Inflammatory macrophage (primary cell): ENCODE measurements around the gene CTR9.
A peak's percentile ranks its signal among the peaks of the same experiment; 100 is the strongest.

Experiments
- DNase-seq, 2 donors: peaks; one replicate each; pipeline ENCODE4 v3.0.0-alpha.2; 2020 to 2022
- total RNA-seq, 18 experiments: gene quantifications; one replicate each; lab custom pipeline; 2026; ENCODE audit warnings: mixed read lengths in 6 of 18, inconsistent platforms in 2 of 18; lab: John Stamatoyannopoulos, UW

Gene CTR9
- total RNA-seq, result 23.6 to 79.5 (median 60.2) reads per million in 18 experiments

DNA sequence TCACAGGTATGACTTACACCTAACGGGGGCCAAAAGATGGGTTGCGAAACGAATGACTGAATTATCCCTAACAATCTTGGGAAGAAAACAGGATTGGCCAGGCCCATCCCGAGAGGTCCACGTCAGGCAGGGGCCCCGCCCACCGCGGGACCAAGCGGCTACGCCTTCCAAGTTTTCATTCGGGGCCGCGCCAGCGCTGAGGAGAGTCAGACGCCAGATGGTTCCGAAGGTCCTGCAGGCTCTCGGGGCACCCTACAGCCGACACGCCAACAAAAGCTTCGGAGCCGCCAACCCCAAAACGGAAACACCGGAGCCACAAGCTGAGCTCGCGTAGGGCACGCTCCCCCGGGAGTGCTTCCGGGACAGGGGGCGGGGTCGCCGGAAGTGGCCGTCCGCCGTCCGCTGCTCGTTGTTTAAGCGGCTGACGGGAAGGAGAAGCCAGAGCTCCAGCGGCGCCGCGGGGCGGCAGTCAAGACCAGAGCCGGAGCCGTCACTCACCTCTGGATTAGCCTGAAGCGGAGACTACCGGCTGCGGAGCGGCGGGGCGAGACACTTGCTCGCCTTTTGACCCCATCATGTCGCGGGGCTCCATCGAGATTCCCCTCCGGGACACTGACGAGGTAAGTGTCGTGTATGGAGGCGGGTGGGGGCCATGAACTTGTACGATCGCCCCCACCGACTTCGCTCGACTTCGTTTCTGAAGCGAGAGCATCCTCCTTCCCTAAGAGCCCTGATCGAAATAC, at the start of gene CTR9:
Gene CTR9 (plus strand): TSS at position 409 of the 743 bp plus-strand sequence. CDS start 167 bp downstream, at position 576.
- DNase-seq, result peak; percentile 88 to 91

DNA sequence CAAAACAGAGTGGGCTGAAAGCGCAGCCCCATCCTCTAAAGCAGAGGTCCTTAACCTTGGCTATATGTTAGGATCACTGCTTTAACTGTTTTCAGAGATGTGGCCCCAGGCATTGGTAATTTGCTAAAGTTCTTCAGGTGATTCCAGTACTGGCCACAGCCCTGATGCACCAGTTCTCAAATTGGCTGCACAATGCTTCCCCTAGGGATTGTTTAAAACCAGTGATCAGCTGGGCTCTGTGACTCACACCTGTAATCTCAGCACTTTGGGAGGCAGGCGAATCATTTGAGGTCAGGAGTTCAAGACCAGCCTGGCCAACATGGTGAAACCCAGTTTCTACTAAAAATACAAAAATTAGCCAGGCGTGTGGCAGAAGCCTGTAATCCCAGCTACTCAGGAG, 49.1 kb upstream of the CTR9 start:
- no peak for DNase-seq

DNA sequence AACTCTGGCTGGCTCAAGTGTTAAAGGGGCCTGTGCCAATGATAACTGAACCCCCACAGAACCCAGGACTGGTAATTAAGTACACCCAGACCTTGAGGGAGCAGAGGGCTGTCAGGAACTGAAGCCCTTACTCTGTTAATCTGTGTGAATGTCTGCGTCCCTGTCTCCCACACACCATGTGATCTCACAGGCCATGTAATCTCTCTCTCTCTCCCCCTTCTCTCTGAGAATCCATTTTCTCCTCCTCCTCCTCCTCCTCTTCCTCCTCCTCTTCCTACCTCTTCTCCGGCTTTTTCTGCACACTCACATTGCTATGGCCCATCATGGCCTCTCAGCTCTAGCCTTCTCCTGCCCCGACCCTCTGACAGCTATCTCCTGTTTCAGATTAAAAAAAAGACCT, 42.9 kb upstream of the CTR9 start:
- DNase-seq, result no peak

- DNase-seq, result no peak
Observed at GRCh38 chr11:10709299-10710086, 41.6 kb upstream of the CTR9 start.

DNA sequence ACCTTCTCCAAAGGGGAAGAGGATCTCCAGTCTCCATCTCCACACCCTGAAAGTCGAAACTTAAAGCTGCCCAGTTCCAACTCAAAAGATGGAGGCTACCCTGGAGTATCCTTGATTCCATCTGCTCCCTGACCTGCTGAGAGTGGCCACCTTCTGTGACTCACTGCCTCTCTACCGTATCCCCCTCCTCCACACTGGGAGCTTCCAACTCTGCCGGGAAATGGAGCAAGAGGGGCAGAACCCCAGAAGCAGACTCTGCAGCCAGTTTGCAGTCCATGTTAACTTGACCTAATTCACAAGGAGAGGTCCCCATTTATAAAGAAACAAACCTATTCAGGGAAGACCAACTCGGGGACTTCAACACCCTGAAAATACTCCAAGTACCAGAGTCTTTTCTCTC, 35.5 kb upstream of the CTR9 start:
- no peak for DNase-seq

GRCh38 chr11:10716122-10716521, 34.9 kb upstream of the CTR9 start:
- DNase-seq, result no peak

GRCh38 chr11:10716543-10717259, 34.3 kb upstream of the CTR9 start:
- no peak for DNase-seq

GRCh38 chr11:10719616-10720015, 31.4 kb upstream of the CTR9 start:
- no peak for DNase-seq

GRCh38 chr11:10720881-10721376, 30.1 kb upstream of the CTR9 start:
- no peak for DNase-seq

DNA sequence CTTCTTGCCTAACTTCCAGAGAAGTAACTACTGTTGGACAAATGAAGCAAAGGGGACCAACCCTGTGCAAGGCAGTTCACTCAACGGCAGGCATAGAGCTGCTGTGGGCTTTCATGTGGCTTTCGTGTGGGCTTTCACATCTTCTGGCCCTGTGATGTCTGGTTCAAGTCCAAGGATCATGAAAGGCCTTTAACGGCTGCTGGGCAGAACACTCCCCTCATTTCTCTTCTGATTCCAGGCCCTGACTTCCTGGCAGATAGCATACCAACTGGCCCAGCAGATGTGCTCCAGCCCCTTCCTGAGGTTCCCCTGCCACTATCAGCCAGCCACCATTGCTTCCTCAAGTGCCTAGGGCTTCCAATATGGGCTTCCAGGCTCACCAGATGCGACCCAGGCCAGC, 28.7 kb upstream of the CTR9 start:
- DNase-seq, result no peak

GRCh38 chr11:10725114-10725906, 25.7 kb upstream of the CTR9 start:
- DNase-seq, result peak; percentile 92 to 97

DNA sequence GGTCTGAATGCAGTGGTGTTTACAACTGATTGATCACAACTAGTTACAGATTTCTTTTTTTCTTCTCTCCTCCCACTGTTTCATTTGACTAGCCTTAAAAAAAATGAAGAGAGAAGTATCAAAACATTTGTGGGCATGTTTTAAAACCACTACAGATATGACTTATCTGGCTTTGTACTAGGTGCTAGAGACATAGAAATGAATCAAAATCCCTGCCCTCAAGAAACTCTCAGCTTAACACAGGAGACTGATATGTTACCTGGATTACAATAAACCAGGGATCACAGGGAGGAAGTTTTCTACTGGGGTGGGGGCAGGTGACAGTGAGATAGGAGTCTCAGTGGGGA, 25.2 kb upstream of the CTR9 start:
- DNase-seq, result no peak

- peak in 1 of 2 donors; percentile 43 for DNase-seq
Observed at GRCh38 chr11:10727146-10727851, 23.7 kb upstream of the CTR9 start.

GRCh38 chr11:10728154-10728553, 22.9 kb upstream of the CTR9 start:
- DNase-seq, result no peak

GRCh38 chr11:10728789-10729472, 22.1 kb upstream of the CTR9 start:
- peak in 1 of 2 donors; percentile 22 for DNase-seq

DNA sequence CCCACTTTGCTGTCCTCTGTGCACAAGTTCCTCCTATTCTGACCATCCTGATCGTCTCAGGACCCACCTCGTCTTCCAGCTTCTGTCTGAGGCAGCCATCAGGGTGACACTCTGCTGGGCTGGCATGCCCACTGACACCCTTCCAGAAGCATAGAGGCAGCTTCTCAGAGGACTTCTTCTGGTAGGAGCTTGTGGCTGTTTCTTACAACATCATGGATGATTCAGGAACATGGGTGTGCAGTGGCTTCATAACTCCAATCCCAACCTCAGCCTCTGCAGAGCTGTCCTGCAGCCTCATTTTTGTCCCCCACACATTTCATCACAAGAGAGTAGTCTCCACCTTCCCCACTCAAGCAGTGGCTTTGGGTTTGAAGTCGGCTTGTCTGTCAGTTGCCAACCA, 20.9 kb upstream of the CTR9 start:
- DNase-seq, result peak; percentile 88 to 95

DNA sequence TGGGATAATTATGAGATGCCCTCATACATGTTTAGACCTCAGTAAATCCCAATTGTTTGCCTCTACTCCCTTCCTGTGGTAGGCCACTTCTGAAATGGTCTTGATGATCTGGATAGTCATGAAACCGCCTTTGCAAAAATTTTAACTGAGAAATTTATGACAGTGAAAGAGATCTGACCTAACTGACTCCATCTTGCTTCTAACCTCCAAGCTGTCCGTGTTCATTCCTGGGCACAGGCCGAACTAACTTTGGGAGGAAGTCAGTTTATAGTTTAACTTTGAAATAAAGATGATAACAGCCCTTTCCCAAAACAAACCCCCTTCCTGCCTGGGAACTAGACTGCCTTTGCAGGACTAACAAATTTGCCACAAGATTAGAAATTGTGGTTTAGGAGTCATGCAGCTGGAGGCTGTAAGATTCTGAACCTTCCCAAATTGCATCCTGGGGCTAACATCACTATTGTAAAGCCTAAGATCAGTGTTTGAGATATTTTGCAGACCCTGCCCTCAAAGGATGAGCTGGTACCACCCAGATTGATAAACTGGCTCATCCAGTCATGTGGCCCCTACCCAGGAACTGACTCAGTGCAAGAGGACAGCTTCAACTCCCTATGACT, 19.9 kb upstream of the CTR9 start:
- no peak for DNase-seq

DNA sequence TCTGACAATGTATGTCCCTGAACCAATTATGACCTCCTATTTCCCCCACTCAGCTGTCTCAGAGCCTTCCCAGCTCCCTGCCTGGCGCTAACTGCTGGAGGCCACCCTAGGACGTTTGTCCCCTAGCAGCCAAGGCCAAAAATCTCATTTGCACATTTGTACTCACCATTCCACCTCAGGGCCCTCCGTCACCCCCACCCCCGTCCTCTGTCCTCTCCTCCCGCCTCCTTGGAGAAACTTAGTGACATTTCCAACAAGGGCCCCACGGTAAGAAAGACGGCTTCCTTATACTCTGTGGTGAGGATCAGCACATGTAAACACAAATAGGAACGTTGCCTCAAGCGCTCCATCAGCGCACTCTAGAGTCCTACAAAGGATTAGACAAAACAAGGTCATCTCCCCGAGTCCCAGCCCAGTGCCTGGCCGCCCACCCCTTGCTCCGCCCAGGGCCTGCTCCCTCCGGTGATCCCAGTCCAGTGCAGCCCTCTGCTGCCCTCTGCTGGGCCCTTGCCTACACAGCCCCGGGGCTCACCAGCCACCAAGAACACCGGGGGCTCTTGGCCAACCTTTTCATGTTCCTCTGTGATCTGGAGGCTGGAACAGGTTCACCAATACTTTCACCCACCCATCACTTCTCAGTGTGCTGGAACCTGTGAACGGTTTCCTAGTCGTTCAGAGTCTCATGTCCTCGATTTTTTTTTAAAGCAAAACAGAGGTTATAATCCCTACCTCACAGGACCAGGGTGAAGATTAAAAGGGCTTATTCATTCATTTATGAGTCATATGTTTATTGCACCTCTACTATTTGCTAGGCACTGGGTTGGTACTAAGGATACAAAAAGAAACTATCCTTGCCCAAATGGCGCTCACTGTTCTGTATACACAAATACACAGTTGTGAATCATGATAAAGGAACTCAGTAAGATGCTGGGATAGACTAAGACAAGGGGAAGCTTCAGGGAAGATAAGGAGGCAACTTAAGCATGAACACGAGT, 15.3 kb upstream of the CTR9 start:
- DNase-seq, result peak; percentile 85 to 97
